HG02798 (cell line): ENCODE data around the gene TSTD1.
"Not testable (repeated sequence)": the region's sequence is repeated elsewhere in the genome, so short reads cannot be mapped to it uniquely, and the experiment has no call there.

Experiments
- ATAC-seq: cut with Tn5 transposase; IDR thresholded peaks from one replicate; pipeline ENCODE4 v1.9.1; 2021; ENCODE audit warnings: mild to moderate bottlenecking; ENCODE audit not compliant: unreplicated experiment, poor library complexity

TSTD1 gene

GRCh38 chr1:161069731-161070270 lies 31.0 kb upstream of the TSTD1 start, which contains the start of gene ARHGAP30:
Gene ARHGAP30 (minus strand): TSS chr1:161069891. CDS start chr1:161069624, 267 bp downstream.
- ATAC-seq: peak; percentile 88

- peak; percentile 1 for ATAC-seq
Measured at GRCh38 chr1:161069241-161069640, 30.5 kb upstream of the TSTD1 start.

GRCh38 chr1:161068306-161069234 lies 29.8 kb upstream of the TSTD1 start:
- ATAC-seq: peak; percentile 50

- ATAC-seq: no peak
Measured at GRCh38 chr1:161066694-161067093, 27.9 kb upstream of the TSTD1 start.

- ATAC-seq: not testable (repeated sequence)
Measured at GRCh38 chr1:161065681-161066080, 26.9 kb upstream of the TSTD1 start.

- not testable (repeated sequence) for ATAC-seq
Measured at GRCh38 chr1:161063936-161064335, 25.2 kb upstream of the TSTD1 start.

- no peak for ATAC-seq
Measured at GRCh38 chr1:161061419-161061818, 22.7 kb upstream of the TSTD1 start.

GRCh38 chr1:161059293-161059692 lies 20.5 kb upstream of the TSTD1 start:
- ATAC-seq: no peak

GRCh38 chr1:161054805-161055204 lies 16.0 kb upstream of the TSTD1 start:
- no peak for ATAC-seq

GRCh38 chr1:161054232-161054631 lies 15.5 kb upstream of the TSTD1 start:
- no peak for ATAC-seq

GRCh38 chr1:161052899-161053298 lies 14.1 kb upstream of the TSTD1 start:
- no peak for ATAC-seq

- no peak for ATAC-seq
Measured at GRCh38 chr1:161051219-161051618, 12.5 kb upstream of the TSTD1 start.

GRCh38 chr1:161048949-161049722 lies 10.4 kb upstream of the TSTD1 start:
- no peak for ATAC-seq

- ATAC-seq: no peak
Measured at GRCh38 chr1:161047436-161048420, 9.0 kb upstream of the TSTD1 start.

- peak; percentile 34 for ATAC-seq
Measured at GRCh38 chr1:161046605-161047228, 8.0 kb upstream of the TSTD1 start.

- ATAC-seq: peak; percentile 80
Measured at GRCh38 chr1:161045736-161046604, 7.2 kb upstream of the TSTD1 start, which contains the start of gene USF1. Gene USF1 (minus strand): TSS chr1:161045977. CDS start chr1:161043275, 2,702 bp downstream.

- ATAC-seq: peak; percentile 39
Measured at GRCh38 chr1:161044908-161045735, 6.4 kb upstream of the TSTD1 start.
